ENCODE results near the gene SIM1. TPM values are rescaled to one million over a fixed set of nuclear protein-coding genes. Genes with fewer than 3 reads are reported as not detected.

Gene SIM1
- total RNA-seq, 1 donor from 2014 or later, result not detected

DNA sequence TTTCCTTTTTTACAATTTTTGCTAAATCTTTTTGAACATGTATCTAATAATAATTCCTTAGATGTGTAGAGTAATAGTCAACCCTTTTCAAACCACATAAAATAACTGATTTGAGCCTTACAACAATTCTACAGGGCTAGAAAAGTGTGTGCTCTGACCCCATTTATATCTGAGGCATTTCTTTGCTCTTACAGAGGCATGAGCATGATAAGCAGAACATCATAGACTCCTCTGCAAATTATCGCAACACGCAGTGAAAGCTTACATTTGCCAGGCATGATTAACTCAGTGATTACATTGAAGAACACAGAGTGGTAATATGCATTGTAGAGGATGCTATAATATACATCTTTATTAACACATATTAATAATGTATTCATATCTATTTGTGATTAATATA, 120.4 kb downstream of the SIM1 start:
- Histone ChIP-seq H4K20me1 (ENCODE audit: low read depth) (no peaks in the 10 kb centered on the region), H3K27ac (no peak overlapping the region), H3K4me3 (no peak overlapping the region), H2AFZ (replicated peaks) (no peak overlapping the region), H3K9ac (no peak overlapping the region), H3K36me3 (no peaks in the 10 kb centered on the region), H3K4me2 (no peak overlapping the region), H3K4me1 (peaks cover 11% of the 10 kb centered on the region), H3K9me3 (ENCODE audit: low read depth) (no peaks in the 10 kb centered on the region), H3K79me2 (ENCODE audit: low read depth) (no peaks in the 10 kb centered on the region), H3K27me3 (no peaks in the 10 kb centered on the region), H3F3A (ENCODE audit: low read depth) (peaks cover 12% of the 10 kb centered on the region)
- H3K4me3 Mint-ChIP-seq, result no peak overlapping the region
- H3K27ac Mint-ChIP-seq, result no peak overlapping the region
- peaks cover 14% of the 10 kb centered on the region for H3K4me1 Mint-ChIP-seq
- no peaks in the 10 kb centered on the region for H3K36me3 Mint-ChIP-seq
- no peak for TF ChIP-seq EZH2phosphoT487 (IDR thresholded peaks at IDR 0.05)
- no peak for TF ChIP-seq EZH2 (IDR thresholded peaks at IDR 0.05)
- no peak for TF ChIP-seq CTCF (IDR thresholded peaks at IDR 0.05)
- H3K27me3 Mint-ChIP-seq (ENCODE audit: insufficient read depth, low read depth), result peaks cover 2% of the 10 kb centered on the region
- no peak for DNase-seq (ENCODE audit: low spot score)
- no peaks in the 10 kb centered on the region for H3K9me3 Mint-ChIP-seq

DNA sequence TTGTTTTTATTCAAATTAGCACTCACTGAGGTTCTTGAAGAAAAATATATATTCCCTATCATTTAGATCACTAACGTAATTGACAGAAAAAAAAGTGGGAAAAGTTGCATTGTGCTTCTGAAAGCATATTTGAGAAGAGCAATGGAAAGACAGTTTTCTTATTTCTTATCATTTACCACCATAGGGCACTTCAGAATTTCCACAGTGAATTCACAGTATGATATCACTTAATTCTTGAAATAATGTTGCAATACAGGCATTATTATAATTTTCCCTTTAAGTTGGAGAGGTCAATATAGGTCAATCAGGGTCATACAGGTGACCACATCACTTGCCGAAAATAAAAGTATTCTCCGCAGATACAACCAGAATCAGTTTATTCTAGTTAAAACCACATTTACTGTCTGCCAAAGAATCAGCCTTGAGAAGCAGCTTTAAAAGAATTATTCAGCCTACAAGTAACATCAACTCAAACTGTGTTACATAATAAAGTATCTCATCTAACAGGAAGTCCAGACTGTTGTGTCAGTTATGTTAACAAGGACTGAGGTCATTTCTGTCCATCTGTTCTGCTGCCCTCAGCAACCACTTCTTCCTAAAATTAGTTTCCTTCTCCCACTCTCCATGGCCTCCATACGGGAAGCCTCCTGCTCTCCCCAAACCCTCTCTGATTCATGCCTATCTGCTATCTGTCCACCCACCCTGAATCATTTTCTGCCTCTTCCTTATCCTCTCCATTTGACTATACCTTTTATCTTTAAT, 121.2 kb downstream of the SIM1 start:
- H3K79me2 ChIP-seq (ENCODE audit: low read depth), result no peaks in the 10 kb centered on the region
- Mint-ChIP-seq H3K4me1 (peaks cover 6% of the 10 kb centered on the region), H3K27me3 (ENCODE audit: insufficient read depth, low read depth) (peaks cover 2% of the 10 kb centered on the region), H3K27ac (no peak overlapping the region), H3K4me3 (no peak overlapping the region), H3K9me3 (no peaks in the 10 kb centered on the region), H3K36me3 (no peaks in the 10 kb centered on the region)
- peaks cover 3% of the 10 kb centered on the region for H3F3A ChIP-seq (ENCODE audit: low read depth)
- no peak overlapping the region for H3K9ac ChIP-seq
- no peaks in the 10 kb centered on the region for H3K27me3 ChIP-seq
- H3K4me2 ChIP-seq, result no peak overlapping the region
- H2AFZ ChIP-seq (replicated peaks), result no peak overlapping the region
- no peaks in the 10 kb centered on the region for H3K36me3 ChIP-seq
- peaks cover 4% of the 10 kb centered on the region for H3K4me1 ChIP-seq
- no peaks in the 10 kb centered on the region for H3K9me3 ChIP-seq (ENCODE audit: low read depth)
- H3K4me3 ChIP-seq, result no peak overlapping the region
- TF ChIP-seq EZH2phosphoT487 (IDR thresholded peaks at IDR 0.05) (no peak), EZH2 (IDR thresholded peaks at IDR 0.05) (no peak), CTCF (IDR thresholded peaks at IDR 0.05) (no peak)
- H3K27ac ChIP-seq, result no peak overlapping the region
- H4K20me1 ChIP-seq (ENCODE audit: low read depth), result no peaks in the 10 kb centered on the region
- DNase-seq (ENCODE audit: low spot score), result no peak

DNA sequence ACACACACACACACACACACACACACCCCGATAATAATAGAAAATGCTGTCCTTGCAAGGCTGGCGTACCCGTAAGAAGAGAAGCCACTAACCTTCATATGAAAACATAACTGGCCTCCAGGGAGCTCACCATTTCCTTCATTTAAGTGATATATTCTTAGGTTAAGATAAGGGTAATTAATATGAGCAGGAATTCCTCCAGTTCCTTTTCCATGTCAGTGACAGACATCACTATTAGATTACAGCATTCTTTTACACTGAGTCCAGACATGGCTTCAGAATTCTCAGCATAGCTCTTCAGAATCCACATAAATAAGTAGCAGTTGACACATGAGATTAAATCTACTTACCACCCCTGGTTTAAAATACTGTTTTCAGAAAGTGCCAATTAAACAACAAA, 121.9 kb downstream of the SIM1 start:
- Histone ChIP-seq H4K20me1 (ENCODE audit: low read depth) (no peaks in the 10 kb centered on the region), H3K4me3 (no peak overlapping the region), H3K4me2 (no peak overlapping the region), H3K27ac (no peak overlapping the region), H3K9me3 (ENCODE audit: low read depth) (no peaks in the 10 kb centered on the region), H2AFZ (replicated peaks) (no peak overlapping the region), H3K36me3 (no peaks in the 10 kb centered on the region), H3F3A (ENCODE audit: low read depth) (no peaks in the 10 kb centered on the region), H3K79me2 (ENCODE audit: low read depth) (no peaks in the 10 kb centered on the region), H3K27me3 (no peaks in the 10 kb centered on the region), H3K4me1 (no peaks in the 10 kb centered on the region), H3K9ac (no peak overlapping the region)
- Mint-ChIP-seq H3K27ac (no peak overlapping the region), H3K9me3 (no peaks in the 10 kb centered on the region), H3K4me3 (no peak overlapping the region), H3K27me3 (ENCODE audit: insufficient read depth, low read depth) (peaks cover 2% of the 10 kb centered on the region), H3K36me3 (no peaks in the 10 kb centered on the region), H3K4me1 (peaks cover under 1% of the 10 kb centered on the region)
- TF ChIP-seq CTCF (IDR thresholded peaks at IDR 0.05), result no peak
- no peak for TF ChIP-seq EZH2 (IDR thresholded peaks at IDR 0.05)
- TF ChIP-seq EZH2phosphoT487 (IDR thresholded peaks at IDR 0.05), result no peak
- DNase-seq (ENCODE audit: low spot score), result no peak

All from neural progenitor cell (in vitro differentiated cells).